IMR-90 (cell line): ENCODE results near the gene ATP6V0C. TPM values are rescaled to one million over a fixed set of nuclear protein-coding genes. Genes with fewer than 3 reads are reported as not detected.
A peak's percentile ranks its signal among the peaks of the same experiment; 100 is the strongest.

Source experiments
- ATAC-seq: fragments of 200-7000 bp; cut with Tn5 transposase; 2 replicates; pipeline ENCODE4 v1.9.1; 2020; ENCODE audit warnings: low read depth, mild to moderate bottlenecking, moderate library complexity
- BruUV-seq: library from RNA; stranded (reverse); fragments of 400-500 nt; replicated peaks from 2 replicates; lab custom pipeline; 2021; lab: Mats Ljungman, UMichigan
- CTCF ChIA-PET: fragments of 300-600 bp; formaldehyde crosslinking; extraction: SDS; loops from one replicate; lab custom pipeline; 2021; ENCODE audit warnings: antibody characterized with exemption; lab: Yijun Ruan, JAX
- POLR2A ChIA-PET: fragments of 300-600 bp; sonication (Branson Sonifier 250); formaldehyde crosslinking; loops from one replicate; lab custom pipeline; 2022; ENCODE audit warnings: antibody characterized with exemption; ENCODE audit not compliant: unreplicated experiment; lab: Charles Lee
- DNase-seq: peaks from one replicate; pipeline ENCODE4 v3.0.0; 2013
- H2AFZ ChIP-seq: replicated peaks from 2 replicates; pipeline ENCODE3; 2013; ENCODE audit warnings: low read length, mild to moderate bottlenecking; ENCODE audit not compliant: poor library complexity
- H2AK5ac ChIP-seq: 2 replicates; pipeline ENCODE4 v1.6.1; 2013; ENCODE audit warnings: low read depth, low read length, inconsistent platforms
- H2AK9ac ChIP-seq: replicated peaks from 2 replicates; pipeline ENCODE3; 2013; ENCODE audit warnings: mild to moderate bottlenecking, low read depth, low read length, moderate library complexity; ENCODE audit not compliant: poor library complexity
- H2BK120ac ChIP-seq: 2 replicates; pipeline ENCODE4 v1.6.1; 2013; ENCODE audit warnings: low read depth, low read length, inconsistent platforms
- H2BK15ac ChIP-seq: 3 replicates; pipeline ENCODE4 v1.6.1; 2013; ENCODE audit warnings: low read depth, low read length, inconsistent platforms
- H2BK20ac ChIP-seq: 2 replicates; pipeline ENCODE4 v1.6.1; 2013; ENCODE audit warnings: low read depth, mild to moderate bottlenecking, inconsistent platforms, low read length, moderate library complexity
- H2BK5ac ChIP-seq: 2 replicates; pipeline ENCODE4 v1.6.1; 2013; ENCODE audit warnings: mild to moderate bottlenecking, low read depth, low read length, inconsistent platforms; ENCODE audit not compliant: poor library complexity, severe bottlenecking
- H3K14ac ChIP-seq: replicated peaks from 2 replicates; pipeline ENCODE4 v1.6.1; 2013; ENCODE audit warnings: low read depth, low read length, inconsistent platforms
- H3K18ac ChIP-seq: 2 replicates; pipeline ENCODE4 v1.6.1; 2013; ENCODE audit warnings: low read depth, low read length, control low read depth
- H3K23ac ChIP-seq: 2 replicates; pipeline ENCODE4 v1.6.1; 2013; ENCODE audit warnings: low read depth, low read length, inconsistent platforms
- H3K27ac ChIP-seq: 2 replicates; pipeline ENCODE4 v1.5.1; 2013; ENCODE audit warnings: mild to moderate bottlenecking, control low read depth, low read length; ENCODE audit not compliant: insufficient read depth
- H3K27me3 ChIP-seq: 2 replicates; pipeline ENCODE4 v1.6.1; 2013; ENCODE audit warnings: low read length; ENCODE audit not compliant: control insufficient read depth, insufficient read depth
- H3K36me3 ChIP-seq: 2 replicates; pipeline ENCODE4 v1.6.1; 2013; ENCODE audit warnings: low read length, mixed read lengths; ENCODE audit not compliant: control insufficient read depth, insufficient read depth
- H3K4ac ChIP-seq: 2 replicates; pipeline ENCODE4 v1.6.1; 2013; ENCODE audit warnings: low read depth, low read length, inconsistent platforms
- H3K4me1 ChIP-seq: 2 replicates; pipeline ENCODE4 v1.6.1; 2013; ENCODE audit warnings: low read length, mixed read lengths; ENCODE audit not compliant: control insufficient read depth, insufficient read depth
- H3K4me2 ChIP-seq: 2 replicates; pipeline ENCODE4 v1.6.1; 2013; ENCODE audit warnings: low read depth, mild to moderate bottlenecking, control low read depth, low read length, moderate library complexity
- H3K4me3 ChIP-seq: 2 replicates; pipeline ENCODE4 v1.5.1; 2013; ENCODE audit warnings: low read depth, mild to moderate bottlenecking, control low read depth, low read length, moderate library complexity; ENCODE audit not compliant: insufficient read depth
- H3K56ac ChIP-seq: 2 replicates; pipeline ENCODE4 v1.6.1; 2013; ENCODE audit warnings: low read length, inconsistent platforms; ENCODE audit not compliant: insufficient read depth; ENCODE audit errors: extremely low read depth
- H3K79me1 ChIP-seq, 2 experiments: 2 replicates each; pipeline ENCODE4 v1.6.1; 2013; ENCODE audit warnings: low read length in 2 of 2, inconsistent platforms in 1 of 2, low read depth in 1 of 2
- H3K9ac ChIP-seq: 2 replicates; pipeline ENCODE4 v1.6.1; 2013; ENCODE audit warnings: low read depth, low read length, control low read depth
- H3K9me1 ChIP-seq: 2 replicates; pipeline ENCODE4 v1.6.1; 2013; ENCODE audit warnings: low read length, inconsistent platforms; ENCODE audit not compliant: insufficient read depth
- H3K9me3 ChIP-seq: 2 replicates; pipeline ENCODE4 v1.6.1; 2013; ENCODE audit warnings: low read length; ENCODE audit not compliant: control insufficient read depth, insufficient read depth
- H4K20me1 ChIP-seq: 2 replicates; pipeline ENCODE4 v1.6.1; 2013; ENCODE audit warnings: low read length, inconsistent platforms; ENCODE audit not compliant: insufficient read depth
- H4K5ac ChIP-seq: 2 replicates; pipeline ENCODE4 v1.6.1; 2013; ENCODE audit warnings: mild to moderate bottlenecking, low read depth, low read length, control low read depth
- H4K8ac ChIP-seq, 2 experiments: 2 replicates each; pipeline ENCODE4 v1.6.1; 2013; ENCODE audit warnings: low read depth in 2 of 2, low read length in 2 of 2, control low read depth in 1 of 2, inconsistent platforms in 1 of 2
- H4K91ac ChIP-seq: 2 replicates; pipeline ENCODE4 v1.6.1; 2013; ENCODE audit warnings: low read depth, low read length, inconsistent platforms; ENCODE audit not compliant: insufficient read depth
- BHLHE40 ChIP-seq: fragments of 150-350 bp; IDR thresholded peaks from 2 replicates; pipeline ENCODE4 v1.6.1; 2016; ENCODE audit warnings: mild to moderate bottlenecking, low read depth, low read length
- CEBPB ChIP-seq: IDR thresholded peaks from 2 replicates; pipeline ENCODE4 v1.6.1; 2012; ENCODE audit warnings: low read depth, low read length, improper control_type of control experiment
- FOS ChIP-seq: fragments of 150-350 bp; IDR thresholded peaks from 2 replicates; pipeline ENCODE4 v1.6.1; 2016; ENCODE audit warnings: low read depth, low read length
- MAFK ChIP-seq: IDR thresholded peaks from 2 replicates; pipeline ENCODE4 v1.6.1; 2012; ENCODE audit warnings: low read depth, low read length, improper control_type of control experiment
- MAZ ChIP-seq: IDR thresholded peaks from 2 replicates; pipeline ENCODE4 v1.6.1; 2012; ENCODE audit warnings: low read depth, mild to moderate bottlenecking, low read length, improper control_type of control experiment, moderate library complexity, borderline replicate concordance
- RAD21 ChIP-seq: IDR thresholded peaks from 2 replicates; pipeline ENCODE4 v1.6.1; 2012; ENCODE audit warnings: low read length, improper control_type of control experiment
- RCOR1 ChIP-seq: IDR thresholded peaks from 2 replicates; pipeline ENCODE4 v1.6.1; 2012; ENCODE audit warnings: mild to moderate bottlenecking, low read length, improper control_type of control experiment; ENCODE audit not compliant: insufficient replicate concordance
- SMC3 ChIP-seq: fragments of 150-350 bp; IDR thresholded peaks from 2 replicates; pipeline ENCODE4 v1.6.1; 2016; ENCODE audit warnings: low read depth, mild to moderate bottlenecking, antibody characterized with exemption, low read length, moderate library complexity
- WGBS, 2 experiments: methylation state at CpG; one replicate each; pipeline versions ENCODE4 v1.1.5 to v1.1.7; 2013; ENCODE audit warnings: missing lambda C conversion rate in 2 of 2; ENCODE audit not compliant: insufficient read length in 1 of 2; ENCODE audit errors: extremely low coverage in 2 of 2; 5-methylcytosine and 5-hydroxymethylcytosine counted together
- dilution Hi-C: fragments of 300-500 bp; cut with HindIII; formaldehyde crosslinking; loops from one replicate; pipeline ENCODE4 v1.14.3; 2018; ENCODE audit warnings: low sequenced_read_pairs; ENCODE audit not compliant: unreplicated experiment
- in situ Hi-C: fragments of 300-500 bp; cut with MboI; formaldehyde crosslinking; loops from 3 replicates; pipeline ENCODE4 v1.14.3; 2019; ENCODE audit warnings: low sequenced_read_pairs, inconsistent platforms, mixed read lengths
- intact Hi-C: fragments of 100-400 bp; cut with micrococcal nuclease; formaldehyde crosslinking; loops from 2 replicates; pipeline ENCODE4 v1.10.0; 2022
- polyA plus RNA-seq, 3 experiments: library from polyadenylated mRNA; depleted of rRNA; stranded (reverse); fragments of >200 nt; gene quantifications; 2 replicates each; pipeline ENCODE4 v1.2.3, GENCODE V29; 2012; ENCODE audit warnings: low replicate concordance in 1 of 3
- total RNA-seq: library from RNA; depleted of rRNA; stranded (reverse); fragments of >200 nt; gene quantifications from 2 replicates; pipeline ENCODE4 v1.2.3, GENCODE V29; 2012
- TF ChIP-seq, protein P1 (sequence below): fragments of 150-350 bp; IDR thresholded peaks from 2 replicates; pipeline ENCODE4 v1.6.1; 2017; ENCODE audit warnings: mild to moderate bottlenecking, antibody characterized with exemption, low read length, low read depth
- TF ChIP-seq, protein P2 (sequence below): fragments of 150-350 bp; IDR thresholded peaks from 2 replicates; pipeline ENCODE4 v1.6.1; 2016; ENCODE audit warnings: low read depth, mild to moderate bottlenecking, low read length, moderate library complexity, borderline replicate concordance

Gene ATP6V0C
- total and polyA plus RNA-seq, 2 of the 4 experiments (the other 2 are of a cell fraction) = 8.4 to 107 TPM

DNA sequence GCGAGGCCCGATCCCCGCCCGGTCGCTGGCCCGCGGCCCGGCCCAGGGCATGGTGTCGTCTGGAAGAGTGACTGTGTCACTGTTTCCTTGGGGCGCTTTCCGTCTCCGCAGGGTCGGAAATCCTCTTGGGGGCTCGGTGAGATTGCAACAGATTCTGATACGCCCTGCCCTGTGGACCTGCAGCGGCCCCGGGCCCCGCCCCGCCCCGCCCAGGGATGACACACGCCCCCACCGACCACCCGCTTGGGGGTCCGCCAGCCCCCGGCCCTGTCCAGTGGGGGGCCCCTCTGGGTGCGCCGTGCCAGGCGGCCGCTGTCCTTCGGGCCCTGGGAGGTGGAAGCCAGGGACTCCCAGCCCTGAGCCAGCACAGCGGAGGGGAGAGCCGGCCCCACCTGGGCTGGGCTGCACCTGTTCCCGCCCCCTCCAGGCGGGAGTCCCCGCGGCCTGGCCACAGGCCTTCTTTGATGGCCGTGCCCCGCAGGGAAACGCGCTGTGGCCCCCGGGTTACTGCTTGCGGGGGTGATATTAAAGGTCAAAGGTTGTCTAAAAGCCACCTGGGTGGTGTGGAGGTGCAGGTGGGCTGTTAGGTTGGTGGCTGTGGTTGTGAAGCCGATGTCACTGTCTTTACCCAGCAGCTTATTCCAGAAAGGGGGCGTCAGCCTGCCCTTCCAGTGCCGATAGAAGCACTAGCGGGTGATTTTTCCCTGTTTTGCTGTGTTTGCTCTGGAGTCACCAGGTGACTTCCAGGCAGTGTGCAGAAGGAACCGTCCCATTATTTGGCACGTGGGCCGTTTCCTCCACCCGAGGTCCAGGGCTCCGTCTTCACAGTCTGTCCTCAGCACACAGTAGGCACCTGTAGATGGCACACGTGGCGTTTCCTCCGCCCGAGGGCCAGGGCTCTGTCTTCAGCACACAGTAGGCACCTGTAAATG is 38.1 kb upstream of the ATP6V0C start:
- in situ Hi-C loops = no loop called here
- Histone ChIP-seq H3K27me3 (no peaks in the 10 kb centered on the region; the same call in 1 of the 2 replicates), H3K18ac (no peak overlapping the region), H3K56ac (no peak overlapping the region), H3K9ac (peak overlapping the region; percentile 56), H2BK15ac (no peak overlapping the region), H2BK120ac (no peak overlapping the region), H4K5ac (no peak overlapping the region), H4K91ac (no peak overlapping the region), H3K4me1 (peaks cover 12% of the 10 kb centered on the region), H2AFZ (peak overlapping the region; percentile 85), H2AK5ac (no peak overlapping the region; the same call in 1 of the 2 replicates), H3K27ac (peak overlapping the region; percentile 34; the same call in 1 of the 2 replicates), H3K9me1 (no peaks in the 10 kb centered on the region; the same call in 1 of the 2 replicates), H4K20me1 (peaks cover 28% of the 10 kb centered on the region), H3K36me3 (no peaks in the 10 kb centered on the region), H3K79me1 (peaks cover 10 to 62% of the 10 kb centered on the region in 2 experiments; a peak in 3 of 4 replicates), H4K8ac (no peak overlapping the region; a peak in 1 of 4 replicates), H2AK9ac (peak overlapping the region; percentile 89), H2BK5ac (no peak overlapping the region), H3K4me2 (peak overlapping the region; percentile 74), H2BK20ac (no peak overlapping the region), H3K9me3 (no peaks in the 10 kb centered on the region), H3K14ac (0 out of 2 replicates have a peak overlapping the region, but pooled peaks have one; percentile 51), H3K4me3 (peak overlapping the region; percentile 83), H3K23ac (peak overlapping the region; percentile 65), H3K4ac (no peak overlapping the region; the same call in 1 of the 2 replicates)
- 0 out of 2 replicates have a peak, but pooled peaks have one; percentile 2 for ATAC-seq
- dilution Hi-C loops = no loop called here
- TF ChIP-seq RAD21 = no peak
- no peak for TF ChIP-seq BHLHE40
- TF ChIP-seq MAFK = no peak
- TF ChIP-seq FOS = no peak
- TF ChIP-seq, protein P1, sequence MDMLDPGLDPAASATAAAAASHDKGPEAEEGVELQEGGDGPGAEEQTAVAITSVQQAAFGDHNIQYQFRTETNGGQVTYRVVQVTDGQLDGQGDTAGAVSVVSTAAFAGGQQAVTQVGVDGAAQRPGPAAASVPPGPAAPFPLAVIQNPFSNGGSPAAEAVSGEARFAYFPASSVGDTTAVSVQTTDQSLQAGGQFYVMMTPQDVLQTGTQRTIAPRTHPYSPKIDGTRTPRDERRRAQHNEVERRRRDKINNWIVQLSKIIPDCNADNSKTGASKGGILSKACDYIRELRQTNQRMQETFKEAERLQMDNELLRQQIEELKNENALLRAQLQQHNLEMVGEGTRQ = no peak
- TF ChIP-seq, protein P2, sequence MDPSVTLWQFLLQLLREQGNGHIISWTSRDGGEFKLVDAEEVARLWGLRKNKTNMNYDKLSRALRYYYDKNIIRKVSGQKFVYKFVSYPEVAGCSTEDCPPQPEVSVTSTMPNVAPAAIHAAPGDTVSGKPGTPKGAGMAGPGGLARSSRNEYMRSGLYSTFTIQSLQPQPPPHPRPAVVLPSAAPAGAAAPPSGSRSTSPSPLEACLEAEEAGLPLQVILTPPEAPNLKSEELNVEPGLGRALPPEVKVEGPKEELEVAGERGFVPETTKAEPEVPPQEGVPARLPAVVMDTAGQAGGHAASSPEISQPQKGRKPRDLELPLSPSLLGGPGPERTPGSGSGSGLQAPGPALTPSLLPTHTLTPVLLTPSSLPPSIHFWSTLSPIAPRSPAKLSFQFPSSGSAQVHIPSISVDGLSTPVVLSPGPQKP = no peak
- no peak for TF ChIP-seq RCOR1
- no peak for TF ChIP-seq CEBPB
- TF ChIP-seq SMC3 = no peak
- no peak for TF ChIP-seq MAZ
- intact Hi-C loops = no loop called here
- CTCF ChIA-PET = no interaction called here
- POLR2A ChIA-PET = interaction anchor here (0.6 kb wide), 1 partner anchor 243 kb away, joined by 6 read pairs; no protein-coding TSS in a partner anchor
- no peak for DNase-seq
- BruUV-seq = no TSS peak
- WGBS, 2 experiments = 24% methylated on average over 30 of the region's 55 CpGs; no CpG with 5 or more reads in 1 of the 2 experiments
